Measurements from ENCODE around the gene RSAD2. TPM values are rescaled to one million over a fixed set of nuclear protein-coding genes. Genes with fewer than 3 reads are reported as not detected.

Gene RSAD2
- polyA plus RNA-seq, 2 of the 4 experiments (the other 2 are of a cell fraction) = 0.03 to 0.06 TPM

DNA sequence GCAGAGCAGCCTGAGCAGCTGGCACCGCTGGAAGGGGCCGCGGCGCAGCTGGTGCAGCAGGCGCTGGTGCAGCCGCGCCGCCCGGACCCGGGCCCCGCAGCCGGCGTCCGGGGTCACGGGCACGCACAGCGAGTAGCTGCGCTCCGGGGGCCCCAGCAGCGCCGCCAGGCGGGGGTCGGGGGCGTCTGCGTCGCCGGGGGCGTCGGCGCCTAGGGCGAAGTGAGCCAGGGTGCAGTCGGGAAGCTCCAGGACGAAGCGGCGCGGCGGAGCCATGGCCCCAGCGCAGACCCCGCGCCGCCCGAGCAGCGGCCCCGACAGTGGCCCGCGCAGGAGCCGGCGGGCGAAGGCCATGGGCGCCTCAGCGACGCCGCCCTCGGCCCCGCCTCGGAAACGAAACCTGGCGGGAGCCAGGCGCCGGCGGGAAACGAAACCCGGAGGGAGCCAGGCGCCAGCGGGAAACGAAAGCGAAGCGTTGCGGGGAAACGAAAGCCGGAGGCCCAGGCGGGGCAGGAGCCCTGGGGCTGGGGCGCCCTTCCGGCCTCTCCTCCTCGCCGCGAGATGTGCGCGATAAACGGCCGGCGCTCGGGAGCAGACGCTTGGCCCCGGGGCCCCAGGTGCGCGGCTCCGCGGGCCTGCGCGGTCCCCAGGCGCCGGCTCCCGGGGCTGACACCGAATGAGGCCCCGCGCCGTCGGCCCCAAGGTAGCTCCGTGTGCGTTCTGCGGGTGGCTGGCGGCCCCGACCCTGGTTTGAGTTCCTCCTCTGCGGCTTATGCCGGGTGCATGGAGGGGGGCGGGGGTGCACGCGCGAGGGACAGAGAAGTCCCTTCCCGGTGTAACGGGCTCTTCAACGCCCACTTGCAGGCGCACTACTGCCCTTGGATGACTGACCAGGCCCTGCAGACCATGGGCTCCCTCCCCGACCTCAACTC lies 12.0 kb upstream of the RSAD2 start, which contains the start of gene CMPK2:
Gene CMPK2 (minus strand): TSS at position 562 of the 929 bp plus-strand sequence. CDS start 211 bp downstream, at position 351.
- H3K27ac ChIP-seq = peak within 1 kb of the TSS in 1 of 2 experiments; percentile 75; a peak in 3 of 6 replicates
- H3K4me2 ChIP-seq = peak within 1 kb of the TSS; percentile 97
- H3K4me3 ChIP-seq = peak within 1 kb of the TSS; percentile 47
- ChIA-PET CTCF (interaction anchor here (0.6 to 2.5 kb wide), 13 partner anchors 9 to 73 kb away, joined by 3 to 8 read pairs (median 4); partner anchors contain the start of gene RSAD2), POLR2A (no interaction called here)
- WGBS (ENCODE audit: missing lambda C conversion rate) = 3% methylated on average over 36 of the region's 115 CpGs
- no peak for FAIRE-seq
- peaks cover 4% of the 10 kb centered on the region; the same call in 2 of the 3 replicates for H3K9me3 ChIP-seq
- TF ChIP-seq CEBPB (IDR thresholded peaks at IDR 0.05) (no peak), FOSL2 (IDR thresholded peaks at IDR 0.05) (no peak), FOSL2 (CRISPR knock-in tag; IDR thresholded peaks at IDR 0.05) (no peak), NPAS2 (CRISPR knock-in tag; IDR thresholded peaks at IDR 0.05; ENCODE audit: borderline replicate concordance) (no peak), MAFK (IDR thresholded peaks at IDR 0.05; ENCODE audit: partially characterized antibody) (no peak), FOSB (CRISPR knock-in tag; IDR thresholded peaks at IDR 0.05) (no peak), RARB (CRISPR knock-in tag; IDR thresholded peaks at IDR 0.05) (no peak), RNF2 (IDR thresholded peaks at IDR 0.05; ENCODE audit: borderline replicate concordance, low read depth) (peak; percentile 97), NR3C1 (IDR thresholded peaks at IDR 0.05) (no peak), MAZ (IDR thresholded peaks at IDR 0.05; ENCODE audit: borderline replicate concordance, low read depth, low read length) (no peak), HOXB5 (CRISPR knock-in tag; IDR thresholded peaks at IDR 0.05) (no peak), EHF (CRISPR knock-in tag; IDR thresholded peaks at IDR 0.05) (no peak), CHD4 (IDR thresholded peaks at IDR 0.05; ENCODE audit: borderline replicate concordance) (no peak), PHF8 (IDR thresholded peaks at IDR 0.05; ENCODE audit: borderline replicate concordance, low read depth) (no peak), TFCP2L1 (CRISPR knock-in tag; IDR thresholded peaks at IDR 0.05) (no peak), POLR2AphosphoS2 (conservative IDR thresholded peaks at IDR 0.05; ENCODE audit: low read length) (no peak), HOXA7 (CRISPR knock-in tag; IDR thresholded peaks at IDR 0.05) (no peak), POLR2A (IDR thresholded peaks at IDR 0.05; ENCODE audit: low read length) (no peak), RCOR1 (IDR thresholded peaks at IDR 0.05; ENCODE audit: low read depth, low read length) (no peak), CBX2 (IDR thresholded peaks at IDR 0.05; ENCODE audit: borderline replicate concordance, low read depth) (no peak), CBX8 (IDR thresholded peaks at IDR 0.05) (peak; percentile 60; the same call in 1 of the 2 replicates), JUN (IDR thresholded peaks at IDR 0.05) (no peak), EP300 (IDR thresholded peaks at IDR 0.05) (no peak), EHMT2 (IDR thresholded peaks at IDR 0.05; ENCODE audit: low read depth) (no peak), GATA3 (IDR thresholded peaks at IDR 0.05; ENCODE audit: borderline replicate concordance) (peak; percentile 16; the same call in 1 of the 2 replicates), BHLHE40 (IDR thresholded peaks at IDR 0.05; ENCODE audit: low read depth, low read length) (no peak)
- TF ChIP-seq, protein P1, sequence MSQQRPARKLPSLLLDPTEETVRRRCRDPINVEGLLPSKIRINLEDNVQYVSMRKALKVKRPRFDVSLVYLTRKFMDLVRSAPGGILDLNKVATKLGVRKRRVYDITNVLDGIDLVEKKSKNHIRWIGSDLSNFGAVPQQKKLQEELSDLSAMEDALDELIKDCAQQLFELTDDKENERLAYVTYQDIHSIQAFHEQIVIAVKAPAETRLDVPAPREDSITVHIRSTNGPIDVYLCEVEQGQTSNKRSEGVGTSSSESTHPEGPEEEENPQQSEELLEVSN (IDR thresholded peaks at IDR 0.05; ENCODE audit: borderline replicate concordance, low read depth) = peak; percentile 90
- TF ChIP-seq, protein P2, sequence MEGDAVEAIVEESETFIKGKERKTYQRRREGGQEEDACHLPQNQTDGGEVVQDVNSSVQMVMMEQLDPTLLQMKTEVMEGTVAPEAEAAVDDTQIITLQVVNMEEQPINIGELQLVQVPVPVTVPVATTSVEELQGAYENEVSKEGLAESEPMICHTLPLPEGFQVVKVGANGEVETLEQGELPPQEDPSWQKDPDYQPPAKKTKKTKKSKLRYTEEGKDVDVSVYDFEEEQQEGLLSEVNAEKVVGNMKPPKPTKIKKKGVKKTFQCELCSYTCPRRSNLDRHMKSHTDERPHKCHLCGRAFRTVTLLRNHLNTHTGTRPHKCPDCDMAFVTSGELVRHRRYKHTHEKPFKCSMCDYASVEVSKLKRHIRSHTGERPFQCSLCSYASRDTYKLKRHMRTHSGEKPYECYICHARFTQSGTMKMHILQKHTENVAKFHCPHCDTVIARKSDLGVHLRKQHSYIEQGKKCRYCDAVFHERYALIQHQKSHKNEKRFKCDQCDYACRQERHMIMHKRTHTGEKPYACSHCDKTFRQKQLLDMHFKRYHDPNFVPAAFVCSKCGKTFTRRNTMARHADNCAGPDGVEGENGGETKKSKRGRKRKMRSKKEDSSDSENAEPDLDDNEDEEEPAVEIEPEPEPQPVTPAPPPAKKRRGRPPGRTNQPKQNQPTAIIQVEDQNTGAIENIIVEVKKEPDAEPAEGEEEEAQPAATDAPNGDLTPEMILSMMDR (IDR thresholded peaks at IDR 0.05) = peak; percentile 28; the same call in 2 of the 3 replicates
- TF ChIP-seq, protein P3, sequence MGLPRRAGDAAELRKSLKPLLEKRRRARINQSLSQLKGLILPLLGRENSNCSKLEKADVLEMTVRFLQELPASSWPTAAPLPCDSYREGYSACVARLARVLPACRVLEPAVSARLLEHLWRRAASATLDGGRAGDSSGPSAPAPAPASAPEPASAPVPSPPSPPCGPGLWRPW (IDR thresholded peaks at IDR 0.05) = no peak
- TF ChIP-seq, protein P4, sequence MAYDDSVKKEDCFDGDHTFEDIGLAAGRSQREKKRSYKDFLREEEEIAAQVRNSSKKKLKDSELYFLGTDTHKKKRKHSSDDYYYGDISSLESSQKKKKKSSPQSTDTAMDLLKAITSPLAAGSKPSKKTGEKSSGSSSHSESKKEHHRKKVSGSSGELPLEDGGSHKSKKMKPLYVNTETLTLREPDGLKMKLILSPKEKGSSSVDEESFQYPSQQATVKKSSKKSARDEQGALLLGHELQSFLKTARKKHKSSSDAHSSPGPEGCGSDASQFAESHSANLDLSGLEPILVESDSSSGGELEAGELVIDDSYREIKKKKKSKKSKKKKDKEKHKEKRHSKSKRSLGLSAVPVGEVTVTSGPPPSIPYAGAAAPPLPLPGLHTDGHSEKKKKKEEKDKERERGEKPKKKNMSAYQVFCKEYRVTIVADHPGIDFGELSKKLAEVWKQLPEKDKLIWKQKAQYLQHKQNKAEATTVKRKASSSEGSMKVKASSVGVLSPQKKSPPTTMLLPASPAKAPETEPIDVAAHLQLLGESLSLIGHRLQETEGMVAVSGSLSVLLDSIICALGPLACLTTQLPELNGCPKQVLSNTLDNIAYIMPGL (CRISPR knock-in tag; IDR thresholded peaks at IDR 0.05; ENCODE audit: borderline replicate concordance) = no peak
- TF ChIP-seq, protein P5, sequence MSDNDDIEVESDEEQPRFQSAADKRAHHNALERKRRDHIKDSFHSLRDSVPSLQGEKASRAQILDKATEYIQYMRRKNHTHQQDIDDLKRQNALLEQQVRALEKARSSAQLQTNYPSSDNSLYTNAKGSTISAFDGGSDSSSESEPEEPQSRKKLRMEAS (IDR thresholded peaks at IDR 0.05) = peak; percentile 76
- ATAC-seq = peak; percentile 70 to 79
- peak; percentile 41 to 50 for DNase-seq (ENCODE audit: low read depth in 1 of 2, low spot score in 1 of 2)
- H3K4me1 ChIP-seq = peaks cover 9% of the 10 kb centered on the region; the same call in 1 of the 3 replicates
